HepG2 (cell line): ENCODE data around the gene MIA2. TPM values are rescaled to one million over a fixed set of nuclear protein-coding genes. Genes with fewer than 3 reads are reported as not detected.

Experiments used
- ARHGAP35 ChIP-seq: sonication (generic); formaldehyde crosslinking; IDR thresholded peaks from 2 replicates; pipeline ENCODE4 v1.9.0; 2022; ENCODE audit warnings: mild to moderate bottlenecking, inconsistent platforms, moderate library complexity, missing genetic modification reagents, borderline replicate concordance
- CREB1 ChIP-seq, 2 experiments: fragments of 450-650 bp in 1 of 2; IDR thresholded peaks; 2 replicates each; pipeline ENCODE4 v1.6.1; 2016 to 2017; ENCODE audit warnings: control low read depth in 1 of 2, mild to moderate bottlenecking in 1 of 2, missing compliant biosample characterization in 1 of 2, missing genetic modification characterization in 1 of 2
- FOSL1 ChIP-seq: sonication (generic); formaldehyde crosslinking; IDR thresholded peaks from 2 replicates; pipeline ENCODE4 v1.9.0; 2021; ENCODE audit warnings: missing genetic modification reagents, borderline replicate concordance
- HOXA3 ChIP-seq: sonication (generic); formaldehyde crosslinking; IDR thresholded peaks from 2 replicates; pipeline ENCODE4 v1.5.0; 2020; ENCODE audit warnings: missing genetic modification reagents
- IKZF1 ChIP-seq: fragments of 450-650 bp; IDR thresholded peaks from 2 replicates; pipeline ENCODE4 v1.7.1; 2016
- KDM2A ChIP-seq: sonication (generic); formaldehyde crosslinking; IDR thresholded peaks from 2 replicates; pipeline ENCODE4 v1.4.0; 2020; ENCODE audit warnings: low read depth, missing genetic modification reagents, borderline replicate concordance
- MTF1 ChIP-seq: sonication (generic); formaldehyde crosslinking; IDR thresholded peaks from 2 replicates; pipeline ENCODE4 v1.5.0; 2020; ENCODE audit warnings: missing genetic modification reagents
- PAX8 ChIP-seq: sonication (generic); formaldehyde crosslinking; IDR thresholded peaks from 2 replicates; pipeline ENCODE4 v1.8.0; 2022; ENCODE audit warnings: mild to moderate bottlenecking, missing genetic modification reagents, borderline replicate concordance
- RFX1 ChIP-seq: fragments of 450-650 bp; IDR thresholded peaks from 2 replicates; pipeline ENCODE4 v1.6.1; 2017
- SP140L ChIP-seq: sonication (generic); formaldehyde crosslinking; IDR thresholded peaks from 2 replicates; pipeline ENCODE4 v1.4.0; 2020; ENCODE audit warnings: missing genetic modification reagents, borderline replicate concordance
- SUZ12 ChIP-seq: fragments of 150-350 bp; IDR thresholded peaks from 2 replicates; pipeline ENCODE4 v1.6.1; 2014; ENCODE audit warnings: low read depth, low read length
- ZFP1 ChIP-seq: IDR thresholded peaks from 2 replicates; pipeline ENCODE4 v1.6.1; 2016
- ZKSCAN5 ChIP-seq: sonication (generic); formaldehyde crosslinking; IDR thresholded peaks from 2 replicates; pipeline ENCODE4 v1.5.1; 2020; ENCODE audit warnings: mild to moderate bottlenecking, missing genetic modification reagents
- ZNF124 ChIP-seq: sonication (generic); formaldehyde crosslinking; IDR thresholded peaks from 2 replicates; pipeline ENCODE4 v1.4.0; 2020; ENCODE audit warnings: missing genetic modification reagents
- ZNF33B ChIP-seq: sonication (generic); formaldehyde crosslinking; IDR thresholded peaks from 2 replicates; pipeline ENCODE4 v1.5.1; 2020; ENCODE audit warnings: mild to moderate bottlenecking, missing genetic modification reagents
- ZNF557 ChIP-seq: sonication (generic); formaldehyde crosslinking; IDR thresholded peaks from 2 replicates; pipeline ENCODE4 v1.4.0; 2020; ENCODE audit warnings: missing genetic modification reagents
- ZNF782 ChIP-seq: sonication (generic); formaldehyde crosslinking; IDR thresholded peaks from 2 replicates; pipeline ENCODE4 v1.4.0; 2020; ENCODE audit warnings: missing genetic modification reagents, mild to moderate bottlenecking, borderline replicate concordance
- polyA plus RNA-seq, 8 experiments: library from polyadenylated mRNA; depleted of rRNA in 3 of 8; stranded (reverse) in 7 of 8; unstranded in 1 of 8; fragments of >200 nt; fragmentation: Illumina TruSeq in 4 of 8; extraction: Trizol in 4 of 8; gene quantifications; 2 replicates each; pipeline versions ENCODE4 v1.2.1 to v1.2.3, GENCODE V29; 2011 to 2016; ENCODE audit warnings: low read depth in 4 of 8, missing spikeins in 1 of 8, mixed read lengths in 1 of 8; ENCODE audit not compliant: insufficient read depth in 1 of 8
- total RNA-seq, 5 experiments: library from RNA; depleted of rRNA; stranded (reverse); fragments of >200 nt; fragmentation: Illumina TruSeq; extraction: Trizol; gene quantifications; 2 replicates each; pipeline ENCODE4 v1.2.3, GENCODE V29; 2016; ENCODE audit warnings: low read depth in 1 of 5
- TF ChIP-seq, protein P1 (sequence below): sonication (generic); formaldehyde crosslinking; IDR thresholded peaks from 2 replicates; pipeline ENCODE4 v1.4.0; 2020; ENCODE audit warnings: missing genetic modification reagents
- TF ChIP-seq, protein P2 (sequence below): sonication (generic); formaldehyde crosslinking; IDR thresholded peaks from 2 replicates; pipeline ENCODE4 v1.5.1; 2020; ENCODE audit warnings: mild to moderate bottlenecking, missing genetic modification reagents, moderate library complexity
- TF ChIP-seq, protein P3 (sequence below): sonication (generic); formaldehyde crosslinking; IDR thresholded peaks from 2 replicates; pipeline ENCODE4 v1.4.0; 2020; ENCODE audit warnings: mild to moderate bottlenecking, missing genetic modification reagents
- TF ChIP-seq, protein P4 (sequence below): sonication (generic); formaldehyde crosslinking; IDR thresholded peaks from 2 replicates; pipeline ENCODE4 v1.8.0; 2022; ENCODE audit warnings: mild to moderate bottlenecking, missing genetic modification reagents, moderate library complexity
- TF ChIP-seq, protein P5 (sequence below): sonication (generic); formaldehyde crosslinking; IDR thresholded peaks from 2 replicates; pipeline ENCODE4 v1.8.0; 2022; ENCODE audit warnings: mild to moderate bottlenecking, missing genetic modification reagents, moderate library complexity

Gene MIA2
- total and polyA plus RNA-seq, 2 of the 13 experiments (the other 11 are each of a cell fraction or from before 2014, with no cell fraction given), result 134 to 158 TPM

DNA sequence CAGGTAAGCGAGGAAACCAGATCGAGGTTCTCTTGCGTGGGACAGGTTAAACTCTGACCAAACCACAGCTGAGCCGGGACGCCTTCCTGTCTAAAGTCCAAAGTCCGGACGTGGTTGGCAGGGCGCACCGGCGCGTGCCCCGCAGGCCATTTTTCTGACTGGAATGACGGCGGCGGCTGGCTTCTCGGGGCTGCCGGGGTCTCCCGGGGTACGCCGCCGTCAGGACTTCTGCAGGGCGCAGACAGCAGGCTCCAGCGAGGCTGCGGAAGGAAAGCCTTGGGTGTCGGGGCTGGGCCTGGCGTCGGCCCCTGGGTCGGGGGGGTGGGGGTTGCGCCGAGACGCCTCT, 32.8 kb downstream of the MIA2 start (continued):
- TF ChIP-seq MTF1 (CRISPR knock-in tag), result peak; percentile 65; the same call in 1 of the 2 replicates
- no peak for TF ChIP-seq RFX1
- TF ChIP-seq, protein P1, sequence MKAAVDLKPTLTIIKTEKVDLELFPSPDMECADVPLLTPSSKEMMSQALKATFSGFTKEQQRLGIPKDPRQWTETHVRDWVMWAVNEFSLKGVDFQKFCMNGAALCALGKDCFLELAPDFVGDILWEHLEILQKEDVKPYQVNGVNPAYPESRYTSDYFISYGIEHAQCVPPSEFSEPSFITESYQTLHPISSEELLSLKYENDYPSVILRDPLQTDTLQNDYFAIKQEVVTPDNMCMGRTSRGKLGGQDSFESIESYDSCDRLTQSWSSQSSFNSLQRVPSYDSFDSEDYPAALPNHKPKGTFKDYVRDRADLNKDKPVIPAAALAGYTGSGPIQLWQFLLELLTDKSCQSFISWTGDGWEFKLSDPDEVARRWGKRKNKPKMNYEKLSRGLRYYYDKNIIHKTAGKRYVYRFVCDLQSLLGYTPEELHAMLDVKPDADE (CRISPR knock-in tag), result peak; percentile 94
- peak; percentile 94 for TF ChIP-seq ZFP1 (CRISPR knock-in tag)
- peak; percentile 75 for TF ChIP-seq FOSL1
- no peak for TF ChIP-seq SUZ12
- peak; percentile 65; the same call in 1 of the 2 replicates for TF ChIP-seq ZKSCAN5 (CRISPR knock-in tag)
- TF ChIP-seq, protein P2, sequence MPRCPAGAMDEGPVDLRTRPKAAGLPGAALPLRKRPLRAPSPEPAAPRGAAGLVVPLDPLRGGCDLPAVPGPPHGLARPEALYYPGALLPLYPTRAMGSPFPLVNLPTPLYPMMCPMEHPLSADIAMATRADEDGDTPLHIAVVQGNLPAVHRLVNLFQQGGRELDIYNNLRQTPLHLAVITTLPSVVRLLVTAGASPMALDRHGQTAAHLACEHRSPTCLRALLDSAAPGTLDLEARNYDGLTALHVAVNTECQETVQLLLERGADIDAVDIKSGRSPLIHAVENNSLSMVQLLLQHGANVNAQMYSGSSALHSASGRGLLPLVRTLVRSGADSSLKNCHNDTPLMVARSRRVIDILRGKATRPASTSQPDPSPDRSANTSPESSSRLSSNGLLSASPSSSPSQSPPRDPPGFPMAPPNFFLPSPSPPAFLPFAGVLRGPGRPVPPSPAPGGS (CRISPR knock-in tag), result peak; percentile 87
- peak; percentile 94 for TF ChIP-seq PAX8 (CRISPR knock-in tag)
- peak; percentile 92; the same call in 1 of the 2 replicates for TF ChIP-seq ZNF124
- TF ChIP-seq HOXA3, result peak; percentile 98
- no peak for TF ChIP-seq IKZF1
- TF ChIP-seq, protein P3, sequence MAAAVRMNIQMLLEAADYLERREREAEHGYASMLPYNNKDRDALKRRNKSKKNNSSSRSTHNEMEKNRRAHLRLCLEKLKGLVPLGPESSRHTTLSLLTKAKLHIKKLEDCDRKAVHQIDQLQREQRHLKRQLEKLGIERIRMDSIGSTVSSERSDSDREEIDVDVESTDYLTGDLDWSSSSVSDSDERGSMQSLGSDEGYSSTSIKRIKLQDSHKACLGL (CRISPR knock-in tag), result peak; percentile 97
- TF ChIP-seq, protein P4, sequence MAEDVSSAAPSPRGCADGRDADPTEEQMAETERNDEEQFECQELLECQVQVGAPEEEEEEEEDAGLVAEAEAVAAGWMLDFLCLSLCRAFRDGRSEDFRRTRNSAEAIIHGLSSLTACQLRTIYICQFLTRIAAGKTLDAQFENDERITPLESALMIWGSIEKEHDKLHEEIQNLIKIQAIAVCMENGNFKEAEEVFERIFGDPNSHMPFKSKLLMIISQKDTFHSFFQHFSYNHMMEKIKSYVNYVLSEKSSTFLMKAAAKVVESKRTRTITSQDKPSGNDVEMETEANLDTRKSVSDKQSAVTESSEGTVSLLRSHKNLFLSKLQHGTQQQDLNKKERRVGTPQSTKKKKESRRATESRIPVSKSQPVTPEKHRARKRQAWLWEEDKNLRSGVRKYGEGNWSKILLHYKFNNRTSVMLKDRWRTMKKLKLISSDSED (CRISPR knock-in tag), result no peak
- peak; percentile 86 for TF ChIP-seq ARHGAP35 (CRISPR knock-in tag)
- TF ChIP-seq ZNF557 (CRISPR knock-in tag), result peak; percentile 97
- TF ChIP-seq ZNF33B (CRISPR knock-in tag), result peak; percentile 68; the same call in 1 of the 2 replicates
- TF ChIP-seq SP140L (CRISPR knock-in tag), result no peak
- peak; percentile 87 for TF ChIP-seq KDM2A (CRISPR knock-in tag)
- TF ChIP-seq CREB1 (IDR thresholded peaks at IDR 0.05), result 0 out of 2 replicates have a peak, but pooled peaks have one; percentile 54
- TF ChIP-seq CREB1 (CRISPR knock-in tag; IDR thresholded peaks at IDR 0.05), result no peak
- TF ChIP-seq, protein P5, sequence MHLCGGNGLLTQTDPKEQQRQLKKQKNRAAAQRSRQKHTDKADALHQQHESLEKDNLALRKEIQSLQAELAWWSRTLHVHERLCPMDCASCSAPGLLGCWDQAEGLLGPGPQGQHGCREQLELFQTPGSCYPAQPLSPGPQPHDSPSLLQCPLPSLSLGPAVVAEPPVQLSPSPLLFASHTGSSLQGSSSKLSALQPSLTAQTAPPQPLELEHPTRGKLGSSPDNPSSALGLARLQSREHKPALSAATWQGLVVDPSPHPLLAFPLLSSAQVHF, result 0 out of 2 replicates have a peak, but pooled peaks have one; percentile 77
- no peak; the same call in none of the 2 replicates for TF ChIP-seq ZNF782 (CRISPR knock-in tag)
